K562 (cell line): ENCODE measurements around the gene CDC20. TPM values are rescaled to one million over a fixed set of nuclear protein-coding genes. Genes with fewer than 3 reads are reported as not detected.

Experiments used
- CBFA2T3 ChIP-seq: fragments of 450-650 bp; IDR thresholded peaks from 2 replicates; pipeline ENCODE4 v1.6.1; 2017
- MYBL2 ChIP-seq, 2 experiments: fragments of 450-650 bp in 1 of 2; sonication (generic) in 1 of 2; formaldehyde crosslinking in 1 of 2; IDR thresholded peaks; 2 replicates each; pipeline versions ENCODE4 v1.6.1 to v1.8.1; 2017 to 2022; ENCODE audit warnings: borderline replicate concordance in 1 of 2, inconsistent platforms in 1 of 2, low read depth in 1 of 2, mild to moderate bottlenecking in 1 of 2, missing genetic modification reagents in 1 of 2, moderate library complexity in 1 of 2
- NCOR1 ChIP-seq: fragments of 450-650 bp; IDR thresholded peaks from 2 replicates; pipeline ENCODE4 v1.6.1; 2016; ENCODE audit warnings: mild to moderate bottlenecking, moderate library complexity
- NEUROD1 ChIP-seq: fragments of 150-350 bp; IDR thresholded peaks from 2 replicates; pipeline ENCODE4 v1.6.1; 2014; ENCODE audit warnings: borderline replicate concordance, low read length, low read depth; ENCODE audit not compliant: partially characterized antibody
- TOE1 ChIP-seq, 2 experiments: fragments of 450-650 bp in 1 of 2; sonication (generic) in 1 of 2; formaldehyde crosslinking in 1 of 2; IDR thresholded peaks; 2 replicates each; pipeline versions ENCODE4 v1.7.1 to v1.8.0; 2016 to 2022; ENCODE audit warnings: borderline replicate concordance in 2 of 2, mild to moderate bottlenecking in 2 of 2, antibody characterized with exemption in 1 of 2, inconsistent platforms in 1 of 2, low read depth in 1 of 2, missing genetic modification reagents in 1 of 2, moderate library complexity in 1 of 2
- XRCC4 ChIP-seq: IDR thresholded peaks from one replicate; pipeline ENCODE4 v1.6.1; 2011; ENCODE audit not compliant: insufficient read depth, insufficient read length; ENCODE audit errors: extremely low read depth
- ZNF57 ChIP-seq: fragments of 450-650 bp; formaldehyde crosslinking; IDR thresholded peaks from 2 replicates; pipeline ENCODE4 v1.4.0; 2020; ENCODE audit warnings: mild to moderate bottlenecking, moderate library complexity
- polyA plus RNA-seq, 8 experiments: library from polyadenylated mRNA; depleted of rRNA in 4 of 8; stranded (reverse) in 5 of 8; unstranded in 3 of 8; fragments of >200 nt; fragmentation: Nextera tagmentation in 2 of 8; fragmentation: Illumina TruSeq in 1 of 8; extraction: Ambion mirVana in 2 of 8; extraction: Trizol in 1 of 8; gene quantifications; 2 replicates each; pipeline versions ENCODE4 v1.2.1 to v1.2.3, GENCODE V29; 2011 to 2014; ENCODE audit warnings: inconsistent platforms in 1 of 8, missing spikeins in 1 of 8
- total RNA-seq, 7 experiments: library from RNA; depleted of rRNA in 6 of 7; stranded (reverse); fragments of >200 nt in 6 of 7; fragmentation: Illumina TruSeq in 2 of 7; extraction: Trizol in 2 of 7; gene quantifications; 2 replicates each; pipeline versions ENCODE4 v1.2.1 to v1.2.3, GENCODE V29; 2011 to 2021; ENCODE audit warnings: low replicate concordance in 1 of 7
- TF ChIP-seq, protein P1 (sequence below): fragments of 450-650 bp; IDR thresholded peaks from 2 replicates; pipeline ENCODE4 v1.6.1; 2016; ENCODE audit warnings: mild to moderate bottlenecking, moderate library complexity
- TF ChIP-seq, protein P2 (sequence below): fragments of 450-650 bp; formaldehyde crosslinking; IDR thresholded peaks from 2 replicates; pipeline ENCODE4 v1.4.0; 2020; ENCODE audit warnings: mild to moderate bottlenecking, moderate library complexity
- TF ChIP-seq, protein P3 (sequence below): IDR thresholded peaks from 3 replicates; pipeline ENCODE4 v1.6.1; 2011; ENCODE audit warnings: borderline replicate concordance, mild to moderate bottlenecking, moderate library complexity; ENCODE audit not compliant: insufficient read length; ENCODE audit errors: extremely low read depth

Gene CDC20
- total and polyA plus RNA-seq, 9 of the 15 experiments (the other 6 are each of a cell fraction or from before 2014, with no cell fraction given): 45.2 to 224 (median 121) TPM

DNA sequence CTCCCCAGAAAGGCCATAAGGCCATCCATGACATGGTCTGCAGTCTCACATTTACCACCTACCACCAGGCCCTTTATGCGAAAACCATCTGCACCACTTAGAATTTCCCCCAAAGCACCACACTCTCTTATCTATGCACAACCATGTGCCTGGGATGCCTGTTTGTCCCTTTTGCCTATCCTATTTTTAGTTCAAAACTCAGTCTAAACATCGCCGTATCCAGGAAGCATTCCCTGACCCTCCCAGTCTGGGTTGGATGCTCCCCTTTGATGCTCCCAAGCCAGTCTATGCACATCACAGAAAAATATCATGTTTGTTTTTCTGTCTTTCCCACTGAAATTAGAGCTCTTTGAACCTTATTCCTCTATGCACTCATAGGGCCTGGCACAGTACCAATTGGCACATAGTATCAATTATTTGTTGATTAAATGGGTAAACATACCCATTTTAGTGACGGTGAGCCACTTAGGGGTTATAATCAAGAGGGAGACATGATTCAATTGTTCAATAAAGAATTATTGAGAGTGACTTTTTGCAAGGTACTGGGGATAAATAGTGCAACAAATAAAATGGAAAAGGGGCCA lies 14.4 kb upstream of the CDC20 start (continued):
- TF ChIP-seq XRCC4 (no peak), TOE1 (IDR thresholded peaks at IDR 0.05; ENCODE audit: borderline replicate concordance) (no peak), TOE1 (CRISPR knock-in tag; IDR thresholded peaks at IDR 0.05; ENCODE audit: borderline replicate concordance, low read depth) (no peak), NCOR1 (peak; percentile 80), NEUROD1 (no peak), MYBL2 (IDR thresholded peaks at IDR 0.05; ENCODE audit: low read depth) (no peak), MYBL2 (CRISPR knock-in tag; IDR thresholded peaks at IDR 0.05; ENCODE audit: borderline replicate concordance) (no peak), CBFA2T3 (peak; percentile 83), ZNF57 (CRISPR knock-in tag) (no peak)
- TF ChIP-seq, protein P1, sequence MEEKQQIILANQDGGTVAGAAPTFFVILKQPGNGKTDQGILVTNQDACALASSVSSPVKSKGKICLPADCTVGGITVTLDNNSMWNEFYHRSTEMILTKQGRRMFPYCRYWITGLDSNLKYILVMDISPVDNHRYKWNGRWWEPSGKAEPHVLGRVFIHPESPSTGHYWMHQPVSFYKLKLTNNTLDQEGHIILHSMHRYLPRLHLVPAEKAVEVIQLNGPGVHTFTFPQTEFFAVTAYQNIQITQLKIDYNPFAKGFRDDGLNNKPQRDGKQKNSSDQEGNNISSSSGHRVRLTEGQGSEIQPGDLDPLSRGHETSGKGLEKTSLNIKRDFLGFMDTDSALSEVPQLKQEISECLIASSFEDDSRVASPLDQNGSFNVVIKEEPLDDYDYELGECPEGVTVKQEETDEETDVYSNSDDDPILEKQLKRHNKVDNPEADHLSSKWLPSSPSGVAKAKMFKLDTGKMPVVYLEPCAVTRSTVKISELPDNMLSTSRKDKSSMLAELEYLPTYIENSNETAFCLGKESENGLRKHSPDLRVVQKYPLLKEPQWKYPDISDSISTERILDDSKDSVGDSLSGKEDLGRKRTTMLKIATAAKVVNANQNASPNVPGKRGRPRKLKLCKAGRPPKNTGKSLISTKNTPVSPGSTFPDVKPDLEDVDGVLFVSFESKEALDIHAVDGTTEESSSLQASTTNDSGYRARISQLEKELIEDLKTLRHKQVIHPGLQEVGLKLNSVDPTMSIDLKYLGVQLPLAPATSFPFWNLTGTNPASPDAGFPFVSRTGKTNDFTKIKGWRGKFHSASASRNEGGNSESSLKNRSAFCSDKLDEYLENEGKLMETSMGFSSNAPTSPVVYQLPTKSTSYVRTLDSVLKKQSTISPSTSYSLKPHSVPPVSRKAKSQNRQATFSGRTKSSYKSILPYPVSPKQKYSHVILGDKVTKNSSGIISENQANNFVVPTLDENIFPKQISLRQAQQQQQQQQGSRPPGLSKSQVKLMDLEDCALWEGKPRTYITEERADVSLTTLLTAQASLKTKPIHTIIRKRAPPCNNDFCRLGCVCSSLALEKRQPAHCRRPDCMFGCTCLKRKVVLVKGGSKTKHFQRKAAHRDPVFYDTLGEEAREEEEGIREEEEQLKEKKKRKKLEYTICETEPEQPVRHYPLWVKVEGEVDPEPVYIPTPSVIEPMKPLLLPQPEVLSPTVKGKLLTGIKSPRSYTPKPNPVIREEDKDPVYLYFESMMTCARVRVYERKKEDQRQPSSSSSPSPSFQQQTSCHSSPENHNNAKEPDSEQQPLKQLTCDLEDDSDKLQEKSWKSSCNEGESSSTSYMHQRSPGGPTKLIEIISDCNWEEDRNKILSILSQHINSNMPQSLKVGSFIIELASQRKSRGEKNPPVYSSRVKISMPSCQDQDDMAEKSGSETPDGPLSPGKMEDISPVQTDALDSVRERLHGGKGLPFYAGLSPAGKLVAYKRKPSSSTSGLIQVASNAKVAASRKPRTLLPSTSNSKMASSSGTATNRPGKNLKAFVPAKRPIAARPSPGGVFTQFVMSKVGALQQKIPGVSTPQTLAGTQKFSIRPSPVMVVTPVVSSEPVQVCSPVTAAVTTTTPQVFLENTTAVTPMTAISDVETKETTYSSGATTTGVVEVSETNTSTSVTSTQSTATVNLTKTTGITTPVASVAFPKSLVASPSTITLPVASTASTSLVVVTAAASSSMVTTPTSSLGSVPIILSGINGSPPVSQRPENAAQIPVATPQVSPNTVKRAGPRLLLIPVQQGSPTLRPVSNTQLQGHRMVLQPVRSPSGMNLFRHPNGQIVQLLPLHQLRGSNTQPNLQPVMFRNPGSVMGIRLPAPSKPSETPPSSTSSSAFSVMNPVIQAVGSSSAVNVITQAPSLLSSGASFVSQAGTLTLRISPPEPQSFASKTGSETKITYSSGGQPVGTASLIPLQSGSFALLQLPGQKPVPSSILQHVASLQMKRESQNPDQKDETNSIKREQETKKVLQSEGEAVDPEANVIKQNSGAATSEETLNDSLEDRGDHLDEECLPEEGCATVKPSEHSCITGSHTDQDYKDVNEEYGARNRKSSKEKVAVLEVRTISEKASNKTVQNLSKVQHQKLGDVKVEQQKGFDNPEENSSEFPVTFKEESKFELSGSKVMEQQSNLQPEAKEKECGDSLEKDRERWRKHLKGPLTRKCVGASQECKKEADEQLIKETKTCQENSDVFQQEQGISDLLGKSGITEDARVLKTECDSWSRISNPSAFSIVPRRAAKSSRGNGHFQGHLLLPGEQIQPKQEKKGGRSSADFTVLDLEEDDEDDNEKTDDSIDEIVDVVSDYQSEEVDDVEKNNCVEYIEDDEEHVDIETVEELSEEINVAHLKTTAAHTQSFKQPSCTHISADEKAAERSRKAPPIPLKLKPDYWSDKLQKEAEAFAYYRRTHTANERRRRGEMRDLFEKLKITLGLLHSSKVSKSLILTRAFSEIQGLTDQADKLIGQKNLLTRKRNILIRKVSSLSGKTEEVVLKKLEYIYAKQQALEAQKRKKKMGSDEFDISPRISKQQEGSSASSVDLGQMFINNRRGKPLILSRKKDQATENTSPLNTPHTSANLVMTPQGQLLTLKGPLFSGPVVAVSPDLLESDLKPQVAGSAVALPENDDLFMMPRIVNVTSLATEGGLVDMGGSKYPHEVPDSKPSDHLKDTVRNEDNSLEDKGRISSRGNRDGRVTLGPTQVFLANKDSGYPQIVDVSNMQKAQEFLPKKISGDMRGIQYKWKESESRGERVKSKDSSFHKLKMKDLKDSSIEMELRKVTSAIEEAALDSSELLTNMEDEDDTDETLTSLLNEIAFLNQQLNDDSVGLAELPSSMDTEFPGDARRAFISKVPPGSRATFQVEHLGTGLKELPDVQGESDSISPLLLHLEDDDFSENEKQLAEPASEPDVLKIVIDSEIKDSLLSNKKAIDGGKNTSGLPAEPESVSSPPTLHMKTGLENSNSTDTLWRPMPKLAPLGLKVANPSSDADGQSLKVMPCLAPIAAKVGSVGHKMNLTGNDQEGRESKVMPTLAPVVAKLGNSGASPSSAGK: 0 out of 2 replicates have a peak, but pooled peaks have one; percentile 29
- TF ChIP-seq, protein P2, sequence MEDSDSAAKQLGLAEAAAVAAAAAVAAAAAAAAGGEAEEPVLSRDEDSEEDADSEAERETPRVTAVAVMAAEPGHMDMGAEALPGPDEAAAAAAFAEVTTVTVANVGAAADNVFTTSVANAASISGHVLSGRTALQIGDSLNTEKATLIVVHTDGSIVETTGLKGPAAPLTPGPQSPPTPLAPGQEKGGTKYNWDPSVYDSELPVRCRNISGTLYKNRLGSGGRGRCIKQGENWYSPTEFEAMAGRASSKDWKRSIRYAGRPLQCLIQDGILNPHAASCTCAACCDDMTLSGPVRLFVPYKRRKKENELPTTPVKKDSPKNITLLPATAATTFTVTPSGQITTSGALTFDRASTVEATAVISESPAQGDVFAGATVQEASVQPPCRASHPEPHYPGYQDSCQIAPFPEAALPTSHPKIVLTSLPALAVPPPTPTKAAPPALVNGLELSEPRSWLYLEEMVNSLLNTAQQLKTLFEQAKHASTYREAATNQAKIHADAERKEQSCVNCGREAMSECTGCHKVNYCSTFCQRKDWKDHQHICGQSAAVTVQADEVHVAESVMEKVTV (CRISPR knock-in tag): no peak
- TF ChIP-seq, protein P3, sequence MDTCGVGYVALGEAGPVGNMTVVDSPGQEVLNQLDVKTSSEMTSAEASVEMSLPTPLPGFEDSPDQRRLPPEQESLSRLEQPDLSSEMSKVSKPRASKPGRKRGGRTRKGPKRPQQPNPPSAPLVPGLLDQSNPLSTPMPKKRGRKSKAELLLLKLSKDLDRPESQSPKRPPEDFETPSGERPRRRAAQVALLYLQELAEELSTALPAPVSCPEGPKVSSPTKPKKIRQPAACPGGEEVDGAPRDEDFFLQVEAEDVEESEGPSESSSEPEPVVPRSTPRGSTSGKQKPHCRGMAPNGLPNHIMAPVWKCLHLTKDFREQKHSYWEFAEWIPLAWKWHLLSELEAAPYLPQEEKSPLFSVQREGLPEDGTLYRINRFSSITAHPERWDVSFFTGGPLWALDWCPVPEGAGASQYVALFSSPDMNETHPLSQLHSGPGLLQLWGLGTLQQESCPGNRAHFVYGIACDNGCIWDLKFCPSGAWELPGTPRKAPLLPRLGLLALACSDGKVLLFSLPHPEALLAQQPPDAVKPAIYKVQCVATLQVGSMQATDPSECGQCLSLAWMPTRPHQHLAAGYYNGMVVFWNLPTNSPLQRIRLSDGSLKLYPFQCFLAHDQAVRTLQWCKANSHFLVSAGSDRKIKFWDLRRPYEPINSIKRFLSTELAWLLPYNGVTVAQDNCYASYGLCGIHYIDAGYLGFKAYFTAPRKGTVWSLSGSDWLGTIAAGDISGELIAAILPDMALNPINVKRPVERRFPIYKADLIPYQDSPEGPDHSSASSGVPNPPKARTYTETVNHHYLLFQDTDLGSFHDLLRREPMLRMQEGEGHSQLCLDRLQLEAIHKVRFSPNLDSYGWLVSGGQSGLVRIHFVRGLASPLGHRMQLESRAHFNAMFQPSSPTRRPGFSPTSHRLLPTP: no peak
